HuH-7.5 (cell line): Measurements from ENCODE around the gene MTCH2.
"Not testable (repeated sequence)": the region's sequence is repeated elsewhere in the genome, so short reads cannot be mapped to it uniquely, and the experiment has no call there.

Experiments
- DNase-seq: peaks from one replicate; pipeline ENCODE4 v3.0.0; 2011; ENCODE audit warnings: low spot score

The MTCH2 gene

GRCh38 chr11:47636331-47636730 is 6.0 kb downstream of the MTCH2 start:
- not testable (repeated sequence) for DNase-seq

- no peak for DNase-seq
Observed at GRCh38 chr11:47631473-47631872, 10.9 kb downstream of the MTCH2 start.

GRCh38 chr11:47628026-47628425 is 14.3 kb downstream of the MTCH2 start:
- DNase-seq, result no peak

DNA sequence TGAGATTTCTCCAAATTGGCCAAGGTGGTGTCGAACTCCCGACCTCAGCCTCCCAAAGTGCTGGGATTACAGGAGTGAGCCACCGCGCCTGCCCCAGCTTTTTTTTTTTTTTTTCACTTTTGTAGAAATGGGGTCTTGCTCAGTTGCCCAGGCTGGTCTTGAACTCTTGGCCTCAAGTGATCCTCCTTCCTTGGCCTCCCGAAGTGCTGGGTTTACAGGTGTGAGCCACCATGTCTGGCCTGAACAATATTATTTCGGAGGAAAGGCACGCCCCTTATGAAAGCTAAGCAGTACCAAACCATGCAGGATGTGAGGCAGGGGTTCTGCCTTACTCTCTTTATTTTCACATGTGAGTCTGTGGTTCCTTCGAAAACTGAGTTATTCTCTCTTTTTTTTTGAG is 16.1 kb downstream of the MTCH2 start:
- DNase-seq, result no peak

GRCh38 chr11:47620836-47621378 is 21.5 kb downstream of the MTCH2 start:
- DNase-seq, result no peak

DNA sequence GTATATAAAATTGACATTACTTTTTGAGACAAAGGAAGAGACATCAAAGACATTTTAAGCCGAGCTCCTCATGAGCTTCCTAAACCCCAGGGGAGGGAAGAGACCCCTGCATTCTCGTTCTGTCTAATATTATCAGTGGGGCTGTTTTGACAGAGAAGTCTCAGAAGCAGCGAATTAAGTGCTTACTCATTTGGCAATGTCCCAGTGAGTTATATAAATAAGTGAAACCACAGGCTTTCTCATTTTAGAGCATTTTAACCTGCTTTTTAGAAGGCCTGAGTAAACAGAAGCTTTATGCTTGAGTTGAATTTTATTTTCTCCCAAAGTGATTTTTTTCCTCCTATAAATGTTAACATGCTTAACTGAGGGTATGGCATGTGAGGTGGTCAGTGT is 24.9 kb downstream of the MTCH2 start:
- no peak for DNase-seq

- no peak for DNase-seq
Observed at GRCh38 chr11:47616726-47617416, 25.5 kb downstream of the MTCH2 start.

DNA sequence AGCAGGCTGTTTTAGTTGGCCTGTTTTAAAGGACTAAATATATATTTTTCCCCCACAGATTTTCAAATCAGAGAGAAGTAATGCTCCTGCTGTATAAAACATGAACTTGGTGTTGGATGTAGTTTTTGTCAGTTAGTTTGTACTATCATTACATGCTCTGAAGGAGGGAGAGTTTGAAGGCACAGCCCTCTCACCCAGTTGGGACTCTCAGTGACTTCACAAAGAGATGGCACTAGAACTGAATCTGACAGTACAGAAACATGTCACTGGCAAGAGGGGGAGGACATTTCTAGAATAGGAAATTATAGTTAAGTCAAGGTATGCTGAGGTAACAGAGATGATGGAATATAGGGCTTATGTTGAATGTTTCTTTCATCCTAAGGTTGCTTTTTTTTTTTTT is 27.1 kb downstream of the MTCH2 start:
- no peak for DNase-seq

- DNase-seq, result no peak
Observed at GRCh38 chr11:47611348-47611794, 31.0 kb downstream of the MTCH2 start.

DNA sequence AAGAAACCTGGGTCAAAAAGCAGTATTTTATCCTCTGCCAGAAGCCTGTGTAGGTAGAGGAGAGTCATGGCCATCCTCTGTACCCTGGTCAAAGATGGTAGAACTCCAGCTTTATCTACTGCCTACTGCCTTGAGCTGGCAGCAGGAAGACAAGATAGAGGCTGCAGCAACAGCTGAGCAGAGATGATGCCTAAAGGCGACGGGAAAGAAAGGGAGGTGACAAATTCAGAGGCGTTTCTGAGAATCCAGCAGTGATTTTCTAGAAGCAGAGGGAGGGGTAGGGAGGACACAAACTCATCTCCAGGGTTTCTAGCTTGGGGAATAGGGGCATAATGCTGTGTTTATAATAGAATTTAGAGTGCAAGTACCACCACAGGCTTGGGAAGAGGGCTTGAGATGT is 32.7 kb downstream of the MTCH2 start:
- no peak for DNase-seq

DNA sequence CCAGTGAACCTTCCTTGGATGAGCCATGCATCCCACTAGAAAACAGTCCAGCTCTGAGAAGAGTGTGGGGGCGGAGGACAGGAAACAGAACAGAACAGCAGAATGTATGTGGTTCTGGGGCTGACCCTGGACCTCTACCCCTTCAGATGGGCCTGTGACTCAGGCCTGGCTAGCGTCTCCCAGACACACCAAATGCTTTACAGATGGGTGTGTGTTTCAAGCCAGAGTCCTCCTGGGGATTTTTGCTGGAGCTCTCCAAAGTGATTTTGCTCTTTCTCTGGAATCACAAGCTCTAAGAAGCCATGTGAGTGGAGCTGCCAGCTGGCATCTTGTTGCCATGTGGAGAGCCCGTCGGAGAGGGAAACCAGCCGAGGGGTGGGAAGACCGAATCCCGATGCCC is 35.0 kb downstream of the MTCH2 start:
- DNase-seq, result no peak

- no peak for DNase-seq
Observed at GRCh38 chr11:47606731-47607130, 35.6 kb downstream of the MTCH2 start.

- no peak for DNase-seq
Observed at GRCh38 chr11:47605921-47606320, 36.4 kb downstream of the MTCH2 start.

- DNase-seq, result no peak
Observed at GRCh38 chr11:47603295-47603694, 39.1 kb downstream of the MTCH2 start.

- no peak for DNase-seq
Observed at GRCh38 chr11:47599902-47600301, 42.5 kb downstream of the MTCH2 start.

DNA sequence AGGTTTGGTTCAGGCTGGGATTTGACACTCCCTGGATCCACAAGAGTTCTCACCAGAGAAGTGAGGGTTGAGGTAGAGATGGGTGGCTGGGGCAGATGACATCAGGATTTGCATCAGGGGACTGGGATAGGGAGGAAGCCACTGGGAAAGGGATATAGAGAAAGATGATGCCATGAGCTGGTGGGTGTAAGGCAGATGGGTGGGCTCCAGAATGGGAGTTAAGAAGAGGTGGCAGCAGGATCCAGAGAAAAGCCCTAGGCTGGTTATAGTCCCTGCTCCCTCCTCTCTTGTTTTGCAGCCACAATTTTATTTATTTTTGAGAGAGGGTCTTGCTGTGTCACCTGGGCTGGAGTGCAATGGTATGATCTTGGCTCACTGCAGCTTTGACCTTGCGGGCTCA is 46.4 kb downstream of the MTCH2 start:
- no peak for DNase-seq

GRCh38 chr11:47595029-47595428 is 47.3 kb downstream of the MTCH2 start:
- no peak for DNase-seq

GRCh38 chr11:47593934-47594855 is 48.2 kb downstream of the MTCH2 start, which contains the start of gene C1QTNF4:
TSS of gene C1QTNF4 (minus strand) at chr11:47594411. CDS start at chr11:47590810, 3,601 bp downstream.
- no peak for DNase-seq

GRCh38 chr11:47593492-47593933 is 48.8 kb downstream of the MTCH2 start:
- no peak for DNase-seq

DNA sequence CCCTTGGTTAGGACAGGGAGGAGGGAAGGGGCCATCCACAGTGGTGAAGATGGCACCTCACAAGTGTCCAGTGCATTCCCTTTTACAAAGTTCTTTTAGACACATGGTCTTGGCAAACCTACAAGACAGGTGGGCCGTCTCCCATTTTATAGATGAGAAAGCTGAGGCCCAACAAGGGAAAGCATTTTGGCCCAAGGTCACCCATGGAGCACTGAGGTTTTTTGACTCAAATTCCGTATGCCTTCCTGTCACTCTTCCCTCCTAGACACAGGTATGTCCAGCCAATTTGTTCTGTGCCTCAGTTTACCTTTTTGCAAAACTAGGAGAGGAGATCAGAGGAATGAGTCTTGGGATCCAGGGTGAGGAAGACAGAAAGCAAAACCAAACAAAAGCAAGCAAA is 49.4 kb downstream of the MTCH2 start:
- DNase-seq, result no peak

DNA sequence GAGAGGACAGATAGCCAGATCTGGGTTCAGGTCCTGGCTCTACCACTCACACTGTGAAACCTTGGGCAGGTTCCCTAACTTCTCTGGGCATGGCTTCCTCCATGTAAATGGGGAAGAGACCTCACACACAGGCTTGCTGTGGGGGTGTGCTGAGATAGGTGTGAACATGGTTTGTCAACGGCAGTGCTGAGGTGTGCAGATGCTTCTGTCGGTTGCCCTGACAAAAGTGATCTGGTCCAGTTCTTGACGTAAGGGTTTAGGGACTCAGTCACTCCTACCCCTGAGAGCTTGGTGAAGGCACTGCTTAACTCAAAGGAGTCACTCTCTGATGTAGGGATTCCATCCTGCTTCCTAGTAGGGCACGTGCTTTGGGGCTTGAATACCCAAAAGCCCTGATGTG is 50.1 kb downstream of the MTCH2 start:
- no peak for DNase-seq

DNA sequence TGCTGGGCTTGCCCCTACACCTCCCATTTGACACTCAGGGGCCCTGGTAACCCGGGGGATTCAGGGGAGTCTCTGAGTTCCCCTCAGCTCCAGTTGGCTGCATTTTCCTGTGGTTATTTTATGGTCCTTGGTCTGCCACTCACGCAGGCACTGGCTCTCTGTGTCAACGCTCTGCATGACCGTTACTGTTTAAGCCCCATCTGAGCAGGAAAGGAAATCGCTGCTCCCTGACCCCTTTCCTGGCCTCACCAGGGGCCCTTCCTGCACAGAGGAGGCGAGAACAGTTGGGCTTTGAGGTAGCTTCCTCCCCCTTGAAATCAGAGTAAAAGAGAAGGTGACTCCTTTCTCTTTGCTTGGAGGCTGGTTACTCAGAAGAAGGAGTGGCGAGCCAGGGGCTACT is 50.6 kb downstream of the MTCH2 start:
- DNase-seq, result no peak
